ENCODE data around the gene GPR137. TPM values are rescaled to one million over a fixed set of nuclear protein-coding genes. Genes with fewer than 3 reads are reported as not detected.
A peak's percentile ranks its signal among the peaks of the same experiment; 100 is the strongest.

GPR137 gene
- total and polyA plus RNA-seq, 9 of the 15 experiments (the other 6 are each of a cell fraction or from before 2014, with no cell fraction given): 0.32 to 26.7 (median 10.7) TPM

GRCh38 chr11:64240435-64241240 is 45.0 kb upstream of the GPR137 start, which contains the start of gene FKBP2 (continued):
- TF ChIP-seq ZNF217 (CRISPR knock-in tag; IDR thresholded peaks at IDR 0.05) (no peak), NR2C1 (IDR thresholded peaks at IDR 0.05) (peak; percentile 56), NR2C1 (tag; IDR thresholded peaks at IDR 0.05) (peak; percentile 72), ZC3H4 (CRISPR knock-in tag; IDR thresholded peaks at IDR 0.05; ENCODE audit: borderline replicate concordance) (peak; percentile 93), FOXK1 (CRISPR knock-in tag; IDR thresholded peaks at IDR 0.05; ENCODE audit: borderline replicate concordance) (peak; percentile 18; the same call in 1 of the 2 replicates), CUX1 (CRISPR knock-in tag; IDR thresholded peaks at IDR 0.05) (0 out of 2 replicates have a peak, but pooled peaks have one; percentile 3), EGR1 (conservative IDR thresholded peaks at IDR 0.05) (peak; percentile 91), GABPB1 (CRISPR knock-in tag; IDR thresholded peaks at IDR 0.05) (peak; percentile 99), JUND (IDR thresholded peaks at IDR 0.05; ENCODE audit: borderline replicate concordance, low read depth, low read length) (peak; percentile 39), JUND (tag; IDR thresholded peaks at IDR 0.05; ENCODE audit: borderline replicate concordance, low read depth, low read length) (no peak; the same call in 2 of the 3 replicates), STAT5A (IDR thresholded peaks at IDR 0.05; ENCODE audit: borderline replicate concordance, low read length) (no peak), MTA3 (IDR thresholded peaks at IDR 0.05; ENCODE audit: borderline replicate concordance) (peak; percentile 73; the same call in 1 of the 2 replicates), GTF2B (IDR thresholded peaks at IDR 0.05; ENCODE audit: extremely low read depth, insufficient read length) (no peak), ZBTB43 (CRISPR knock-in tag; IDR thresholded peaks at IDR 0.05) (peak; percentile 49; the same call in 1 of the 2 replicates), RUNX1 (IDR thresholded peaks at IDR 0.05; ENCODE audit: low read depth) (no peak), ARID3A (IDR thresholded peaks at IDR 0.05; ENCODE audit: borderline replicate concordance, low read depth, low read length) (no peak), ASH1L (IDR thresholded peaks at IDR 0.05; ENCODE audit: borderline replicate concordance, low read depth, partially characterized antibody) (no peak)
